H9 (cell line): ENCODE data around the gene MILR1. TPM values are rescaled to one million over a fixed set of nuclear protein-coding genes. Genes with fewer than 3 reads are reported as not detected.
"Not testable (repeated sequence)": the region's sequence is repeated elsewhere in the genome, so short reads cannot be mapped to it uniquely, and the experiment has no call there.

Experiments
- DNase-seq: peaks from one replicate; pipeline ENCODE4 v3.0.0-alpha.2; 2017
- H2AFZ ChIP-seq: one replicate; pipeline ENCODE4 v1.6.1; 2013; ENCODE audit warnings: mild to moderate bottlenecking, low read length, control low read depth, moderate library complexity
- H2AK5ac ChIP-seq: 2 replicates; pipeline ENCODE4 v1.6.1; 2013; ENCODE audit warnings: low read length, control low read depth, mixed read lengths; ENCODE audit not compliant: insufficient read length
- H2BK120ac ChIP-seq: one replicate; pipeline ENCODE4 v1.6.1; 2013; ENCODE audit warnings: low read depth, mild to moderate bottlenecking, low read length, control low read depth, inconsistent platforms; ENCODE audit not compliant: poor library complexity, severe bottlenecking
- H2BK12ac ChIP-seq: 2 replicates; pipeline ENCODE4 v1.6.1; 2013; ENCODE audit warnings: low read length, control low read depth, mixed read lengths, low read depth; ENCODE audit not compliant: insufficient read length
- H2BK15ac ChIP-seq: 2 replicates; pipeline ENCODE4 v1.6.1; 2013; ENCODE audit warnings: low read depth, low read length, control low read depth
- H2BK20ac ChIP-seq: one replicate; pipeline ENCODE4 v1.6.1; 2013; ENCODE audit warnings: low read depth, mild to moderate bottlenecking, low read length, control low read depth, inconsistent platforms; ENCODE audit not compliant: poor library complexity, severe bottlenecking
- H2BK5ac ChIP-seq: 2 replicates; pipeline ENCODE4 v1.6.1; 2013; ENCODE audit warnings: low read length, control low read depth, mixed read lengths; ENCODE audit not compliant: insufficient read length
- H3K14ac ChIP-seq: 2 replicates; pipeline ENCODE4 v1.6.1; 2013; ENCODE audit warnings: low read length, control low read depth; ENCODE audit not compliant: insufficient read depth
- H3K18ac ChIP-seq: 2 replicates; pipeline ENCODE4 v1.6.1; 2013; ENCODE audit warnings: low read depth, mild to moderate bottlenecking, mixed read lengths, low read length, control low read depth; ENCODE audit not compliant: insufficient read length
- H3K23ac ChIP-seq: 2 replicates; pipeline ENCODE4 v1.6.1; 2013; ENCODE audit warnings: low read length, control low read depth, mixed read lengths, low read depth; ENCODE audit not compliant: insufficient read length
- H3K23me2 ChIP-seq: 2 replicates; pipeline ENCODE4 v1.6.1; 2013; ENCODE audit warnings: low read depth, mild to moderate bottlenecking, mixed read lengths, low read length, control low read depth; ENCODE audit not compliant: insufficient read length, poor library complexity, severe bottlenecking
- H3K27ac ChIP-seq: 2 replicates; pipeline ENCODE4 v1.5.1; 2013; ENCODE audit warnings: low read length, control low read depth, mixed read lengths, low read depth; ENCODE audit not compliant: insufficient read length
- H3K27me3 ChIP-seq: 2 replicates; pipeline ENCODE4 v1.6.1; 2013; ENCODE audit warnings: low read length, control low read depth, inconsistent platforms; ENCODE audit not compliant: insufficient read depth
- H3K4ac ChIP-seq: 2 replicates; pipeline ENCODE4 v1.6.1; 2013; ENCODE audit warnings: low read depth, mild to moderate bottlenecking, control low read depth, inconsistent platforms, low read length, moderate library complexity
- H3K4me1 ChIP-seq: 2 replicates; pipeline ENCODE4 v1.6.1; 2013; ENCODE audit warnings: low read length, control low read depth, inconsistent platforms; ENCODE audit not compliant: insufficient read depth
- H3K4me2 ChIP-seq: 2 replicates; pipeline ENCODE4 v1.6.1; 2013; ENCODE audit warnings: low read length, control low read depth, mixed read lengths; ENCODE audit not compliant: insufficient read length, insufficient read depth
- H3K56ac ChIP-seq: 2 replicates; pipeline ENCODE4 v1.6.1; 2013; ENCODE audit warnings: low read depth, mild to moderate bottlenecking, mixed read lengths, low read length, control low read depth; ENCODE audit not compliant: insufficient read length
- H3K79me1 ChIP-seq: 2 replicates; pipeline ENCODE4 v1.6.1; 2013; ENCODE audit warnings: low read depth, mild to moderate bottlenecking, moderate library complexity, low read length, control low read depth, inconsistent platforms; ENCODE audit not compliant: insufficient read depth, poor library complexity, severe bottlenecking
- H3K79me2 ChIP-seq: 2 replicates; pipeline ENCODE4 v1.6.1; 2013; ENCODE audit warnings: low read length, control low read depth, inconsistent platforms; ENCODE audit not compliant: insufficient read depth
- H3K9ac ChIP-seq: 2 replicates; pipeline ENCODE4 v1.6.1; 2013; ENCODE audit warnings: low read length, control low read depth, mixed read lengths; ENCODE audit not compliant: insufficient read length; ENCODE audit errors: extremely low read depth
- H3K9me3 ChIP-seq: one replicate; pipeline ENCODE4 v1.6.1; 2013; ENCODE audit warnings: low read depth, low read length, inconsistent platforms; ENCODE audit not compliant: control insufficient read depth
- H3T11ph ChIP-seq: one replicate; pipeline ENCODE4 v1.6.1; 2013; ENCODE audit warnings: mild to moderate bottlenecking, low read length, control low read depth, inconsistent platforms
- H4K20me1 ChIP-seq: one replicate; pipeline ENCODE4 v1.6.1; 2013; ENCODE audit not compliant: control insufficient read depth, insufficient read length, insufficient read depth
- H4K5ac ChIP-seq: 2 replicates; pipeline ENCODE4 v1.6.1; 2013; ENCODE audit warnings: low read depth, mild to moderate bottlenecking, mixed read lengths, low read length, control low read depth; ENCODE audit not compliant: insufficient read length
- H4K8ac ChIP-seq: replicated peaks from 2 replicates; pipeline ENCODE4 v1.6.1; 2013; ENCODE audit warnings: low read length, control low read depth, mixed read lengths, low read depth; ENCODE audit not compliant: insufficient read length
- H4K91ac ChIP-seq: 2 replicates; pipeline ENCODE4 v1.6.1; 2013; ENCODE audit warnings: low read depth, mild to moderate bottlenecking, moderate library complexity, mixed read lengths, low read length, control low read depth; ENCODE audit not compliant: insufficient read length
- H3K27ac Mint-ChIP-seq, 3 experiments: 2 replicates in 2 of 3; 3 replicates in 1 of 3; pipeline ENCODE4 v1.8.0; 2020 to 2021; ENCODE audit warnings: mixed read lengths in 3 of 3, mild to moderate bottlenecking in 1 of 3, moderate library complexity in 1 of 3
- H3K27me3 Mint-ChIP-seq: 2 replicates; pipeline ENCODE4 v1.8.0; 2021; ENCODE audit warnings: low read depth, mild to moderate bottlenecking, moderate library complexity, mixed read lengths
- H3K36me3 Mint-ChIP-seq, 3 experiments: 2 replicates in 2 of 3; 3 replicates in 1 of 3; pipeline ENCODE4 v1.8.0; 2020 to 2021; ENCODE audit warnings: low read depth in 3 of 3, mixed read lengths in 3 of 3; ENCODE audit not compliant: insufficient read depth in 1 of 3
- H3K4me1 Mint-ChIP-seq, 2 experiments: 2 replicates each; pipeline ENCODE4 v1.8.0; 2020; ENCODE audit warnings: mixed read lengths in 2 of 2
- H3K4me3 Mint-ChIP-seq, 2 experiments: 2 replicates in 1 of 2; 3 replicates in 1 of 2; pipeline ENCODE4 v1.8.0; 2020 to 2021; ENCODE audit warnings: mild to moderate bottlenecking in 2 of 2, mixed read lengths in 2 of 2, moderate library complexity in 1 of 2
- H3K9me3 Mint-ChIP-seq, 2 experiments: 2 replicates in 1 of 2; 3 replicates in 1 of 2; pipeline ENCODE4 v1.8.0; 2020; ENCODE audit warnings: mild to moderate bottlenecking in 2 of 2, mixed read lengths in 2 of 2, moderate library complexity in 1 of 2
- WGBS: extraction: QIAGEN DNeasy Blood & Tissue Kit; methylation state at CpG from one replicate; pipeline ENCODE4 v1.1.7; 2013; ENCODE audit warnings: missing lambda C conversion rate, low lambda C conversion rate, mixed read lengths; ENCODE audit not compliant: insufficient read length; ENCODE audit errors: extremely low coverage; 5-methylcytosine and 5-hydroxymethylcytosine counted together
- total RNA-seq: library from RNA; stranded (reverse); gene quantifications from 2 replicates; pipeline ENCODE4 v1.2.1, GENCODE V29; 2021
- TF ChIP-seq, protein P1 (sequence below): fragments of 200-600 bp; sonication (generic); conservative IDR thresholded peaks from 3 replicates; pipeline ENCODE4 v1.8.0; 2021; ENCODE audit warnings: antibody characterized with exemption, mild to moderate bottlenecking

Gene MILR1
- total RNA-seq, 1 experiment from 2014 or later: not detected

DNA sequence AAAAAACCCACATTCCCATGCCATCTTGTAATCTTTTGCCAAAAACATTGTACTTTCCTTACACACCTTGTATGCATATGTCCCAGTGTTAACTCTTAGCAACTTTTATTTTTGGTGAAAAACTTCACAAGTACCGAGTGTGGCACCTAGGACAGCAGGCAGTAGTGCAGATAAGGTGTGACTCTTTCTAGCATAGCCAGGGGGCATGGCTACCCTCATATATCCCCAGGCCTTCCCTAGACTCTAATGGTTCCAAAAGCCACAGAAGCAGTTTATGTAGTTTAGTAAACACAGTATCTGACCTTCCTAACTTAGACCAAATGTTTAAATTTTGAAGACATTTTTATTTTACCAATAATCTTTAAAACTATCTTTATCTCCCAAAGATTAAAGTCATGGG lies 20.5 kb upstream of the MILR1 start:
- Histone ChIP-seq H3K18ac (no peak overlapping the region), H2BK20ac (no peak overlapping the region), H3K4me1 (no peaks in the 10 kb centered on the region), H4K91ac (no peak overlapping the region), H3K56ac (no peak overlapping the region), H2AK5ac (no peak overlapping the region), H3K23ac (no peak overlapping the region), H3K4ac (no peak overlapping the region), H2BK5ac (no peak overlapping the region), H3K79me2 (no peaks in the 10 kb centered on the region), H3K79me1 (no peaks in the 10 kb centered on the region), H2BK15ac (no peak overlapping the region), H3K27ac (no peak overlapping the region), H2AFZ (no peak overlapping the region), H2BK12ac (no peak overlapping the region), H3T11ph (no peak overlapping the region), H3K9me3 (peaks cover 11% of the 10 kb centered on the region), H2BK120ac (no peak overlapping the region), H3K4me2 (no peak overlapping the region), H4K8ac (no peak overlapping the region), H3K27me3 (no peaks in the 10 kb centered on the region), H4K20me1 (no peaks in the 10 kb centered on the region), H3K14ac (no peak overlapping the region), H4K5ac (no peak overlapping the region), H3K23me2 (no peaks in the 10 kb centered on the region), H3K9ac (no peak overlapping the region)
- H3K27me3 Mint-ChIP-seq: peaks cover 3% of the 10 kb centered on the region; the same call in 1 of the 2 replicates
- H3K36me3 Mint-ChIP-seq: peaks cover 11 to 18% (median 14%) of the 10 kb centered on the region in 3 experiments
- peaks cover 21 to 34% of the 10 kb centered on the region in 2 experiments for H3K9me3 Mint-ChIP-seq
- no peak overlapping the region for H3K27ac Mint-ChIP-seq
- DNase-seq: no peak
- H3K4me3 Mint-ChIP-seq: no peak overlapping the region
- TF ChIP-seq, protein P1, sequence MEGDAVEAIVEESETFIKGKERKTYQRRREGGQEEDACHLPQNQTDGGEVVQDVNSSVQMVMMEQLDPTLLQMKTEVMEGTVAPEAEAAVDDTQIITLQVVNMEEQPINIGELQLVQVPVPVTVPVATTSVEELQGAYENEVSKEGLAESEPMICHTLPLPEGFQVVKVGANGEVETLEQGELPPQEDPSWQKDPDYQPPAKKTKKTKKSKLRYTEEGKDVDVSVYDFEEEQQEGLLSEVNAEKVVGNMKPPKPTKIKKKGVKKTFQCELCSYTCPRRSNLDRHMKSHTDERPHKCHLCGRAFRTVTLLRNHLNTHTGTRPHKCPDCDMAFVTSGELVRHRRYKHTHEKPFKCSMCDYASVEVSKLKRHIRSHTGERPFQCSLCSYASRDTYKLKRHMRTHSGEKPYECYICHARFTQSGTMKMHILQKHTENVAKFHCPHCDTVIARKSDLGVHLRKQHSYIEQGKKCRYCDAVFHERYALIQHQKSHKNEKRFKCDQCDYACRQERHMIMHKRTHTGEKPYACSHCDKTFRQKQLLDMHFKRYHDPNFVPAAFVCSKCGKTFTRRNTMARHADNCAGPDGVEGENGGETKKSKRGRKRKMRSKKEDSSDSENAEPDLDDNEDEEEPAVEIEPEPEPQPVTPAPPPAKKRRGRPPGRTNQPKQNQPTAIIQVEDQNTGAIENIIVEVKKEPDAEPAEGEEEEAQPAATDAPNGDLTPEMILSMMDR: no peak
- H3K4me1 Mint-ChIP-seq: peaks cover 9 to 10% of the 10 kb centered on the region in 2 experiments
- WGBS: no CpG with 5 or more reads among the region's 1 CpG

DNA sequence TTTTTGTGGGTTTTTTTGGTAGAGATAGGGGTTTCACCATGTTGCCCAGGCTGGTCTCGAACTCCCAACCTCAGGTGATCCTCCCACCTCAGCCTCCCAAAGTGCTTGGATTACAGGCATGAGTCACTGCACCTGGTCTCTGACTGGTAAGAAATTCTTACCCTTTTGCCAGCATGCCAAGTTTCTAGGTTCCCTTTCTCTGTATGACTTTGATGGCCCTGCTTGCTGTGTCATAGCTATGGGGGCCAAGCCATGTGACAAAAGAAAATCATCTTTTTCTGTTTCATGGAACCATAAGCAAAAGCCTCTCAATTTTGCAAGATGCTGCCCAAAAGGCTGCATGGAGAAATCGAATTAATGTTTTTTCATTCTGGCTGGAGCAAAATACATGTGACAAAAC lies 18.9 kb upstream of the MILR1 start:
- not testable (repeated sequence) for DNase-seq, H3K27ac ChIP-seq, H3K14ac ChIP-seq, H3K79me1 ChIP-seq, H3K23ac ChIP-seq, H2BK20ac ChIP-seq, H3K4me3 Mint-ChIP-seq, H2AK5ac ChIP-seq, H3K4me1 ChIP-seq, H3K27me3 ChIP-seq, H3K79me2 ChIP-seq, H2AFZ ChIP-seq, H2BK12ac ChIP-seq, H2BK120ac ChIP-seq, H4K5ac ChIP-seq, H3K9ac ChIP-seq, H4K8ac ChIP-seq, H3K4me2 ChIP-seq, H3K27me3 Mint-ChIP-seq, H3K4ac ChIP-seq, H2BK15ac ChIP-seq, H3K18ac ChIP-seq, H3K56ac ChIP-seq, H3K23me2 ChIP-seq, H2BK5ac ChIP-seq, H3T11ph ChIP-seq, H4K20me1 ChIP-seq, H3K4me1 Mint-ChIP-seq, H3K27ac Mint-ChIP-seq, H4K91ac ChIP-seq
- H3K9me3 ChIP-seq: peaks cover 11% of the 10 kb centered on the region
- Mint-ChIP-seq H3K36me3 (peaks cover 11 to 27% (median 19%) of the 10 kb centered on the region in 3 experiments), H3K9me3 (peaks cover 30 to 40% of the 10 kb centered on the region in 2 experiments)
- WGBS: no CpG with 5 or more reads among the region's 2 CpGs
